Renal cortex interstitium (tissue), 11 donors: ENCODE results near the gene AFF2. TPM values are rescaled to one million over a fixed set of nuclear protein-coding genes. Genes with fewer than 3 reads are reported as not detected.
"Not testable (repeated sequence)": the region's sequence is repeated elsewhere in the genome, so short reads cannot be mapped to it uniquely, and the experiment has no call there.

Source experiments
- DNase-seq, 11 donors: peaks; one replicate each; pipeline ENCODE4 v3.0.0-alpha.2; 2013; ENCODE audit warnings: low read depth in 9 of 11, low spot score in 4 of 11; ENCODE audit errors: extremely low read depth in 1 of 11
- polyA plus RNA-seq, 3 donors: library from polyadenylated mRNA; unstranded; fragments of 120-200 nt; gene quantifications; one replicate each; pipeline ENCODE4 v1.2.1, GENCODE V29; 2013; ENCODE audit not compliant: insufficient read length in 3 of 3

Gene AFF2
- polyA plus RNA-seq, 3 donors, result 4.5 to 6.3 (median 5.3) TPM

GRCh38 chrX:148872161-148872535, 371.7 kb downstream of the AFF2 start:
- DNase-seq, result no peak

- no peak for DNase-seq
These were observed 372.5 kb downstream of the AFF2 start for GRCh38 chrX:148872881-148873280.

- no peak for DNase-seq
These were observed 374.3 kb downstream of the AFF2 start for GRCh38 chrX:148874636-148875246.

GRCh38 chrX:148878371-148878770, 378.0 kb downstream of the AFF2 start:
- no peak for DNase-seq

GRCh38 chrX:148885203-148885602, 384.8 kb downstream of the AFF2 start:
- no peak for DNase-seq

GRCh38 chrX:148893395-148893794, 393.0 kb downstream of the AFF2 start:
- DNase-seq, result no peak

- no peak for DNase-seq
These were observed 402.2 kb downstream of the AFF2 start for GRCh38 chrX:148902581-148902980.

GRCh38 chrX:148903176-148903575, 402.8 kb downstream of the AFF2 start:
- no peak for DNase-seq

- no peak for DNase-seq
These were observed 404.1 kb downstream of the AFF2 start for GRCh38 chrX:148904421-148905111.

- no peak for DNase-seq
These were observed 405.0 kb downstream of the AFF2 start for GRCh38 chrX:148905400-148905799.

GRCh38 chrX:148906628-148907027, 406.2 kb downstream of the AFF2 start:
- DNase-seq, result not testable (repeated sequence)

GRCh38 chrX:148909758-148910157, 409.3 kb downstream of the AFF2 start:
- DNase-seq, result no peak

- no peak for DNase-seq
These were observed 413.6 kb downstream of the AFF2 start for GRCh38 chrX:148913971-148914370.

GRCh38 chrX:148914783-148915182, 414.4 kb downstream of the AFF2 start:
- no peak for DNase-seq

- DNase-seq, result no peak
These were observed 415.1 kb downstream of the AFF2 start for GRCh38 chrX:148915474-148915873.

GRCh38 chrX:148917441-148917840, 417.0 kb downstream of the AFF2 start:
- no peak for DNase-seq

- DNase-seq, result no peak
These were observed 423.2 kb downstream of the AFF2 start for GRCh38 chrX:148923631-148924030.

- no peak for DNase-seq
These were observed 426.0 kb downstream of the AFF2 start for GRCh38 chrX:148926371-148926770.

GRCh38 chrX:148928811-148929210, 428.4 kb downstream of the AFF2 start:
- DNase-seq, result no peak

- no peak for DNase-seq
These were observed 429.3 kb downstream of the AFF2 start for GRCh38 chrX:148929686-148930085.

- no peak for DNase-seq
These were observed 429.9 kb downstream of the AFF2 start for GRCh38 chrX:148930206-148930729.
